DOHH2 (cell line): ENCODE measurements around the gene ARID4B.
"Not testable (repeated sequence)": the region's sequence is repeated elsewhere in the genome, so short reads cannot be mapped to it uniquely, and the experiment has no call there.

Source experiments
- H3F3A ChIP-seq: fragments of 200-600 bp; sonication (generic), shearing (Covaris generic); 2 replicates; pipeline ENCODE4 v1.6.0; 2016; ENCODE audit warnings: antibody characterized with exemption, mild to moderate bottlenecking; ENCODE audit not compliant: control insufficient read depth, insufficient read depth
- H3K27ac ChIP-seq: fragments of 200-600 bp; sonication (generic); 2 replicates; pipeline ENCODE4 v1.5.1; 2014; ENCODE audit warnings: low read depth, mild to moderate bottlenecking, low read length, moderate library complexity
- H3K27me3 ChIP-seq: fragments of 200-600 bp; sonication (generic); 2 replicates; pipeline ENCODE4 v1.6.1; 2014; ENCODE audit warnings: mild to moderate bottlenecking, low read length, mixed read lengths; ENCODE audit not compliant: control insufficient read depth
- H3K36me3 ChIP-seq: fragments of 200-600 bp; sonication (generic); 2 replicates; pipeline ENCODE4 v1.6.1; 2014; ENCODE audit warnings: mild to moderate bottlenecking, low read length, moderate library complexity, mixed read lengths; ENCODE audit not compliant: control insufficient read depth
- H3K4me1 ChIP-seq: fragments of 200-600 bp; sonication (generic); 2 replicates; pipeline ENCODE4 v1.6.1; 2014; ENCODE audit warnings: mild to moderate bottlenecking, low read length, mixed read lengths; ENCODE audit not compliant: control insufficient read depth
- H3K4me2 ChIP-seq: fragments of 200-600 bp; sonication (generic); 2 replicates; pipeline ENCODE4 v1.6.0; 2014; ENCODE audit warnings: mild to moderate bottlenecking, low read length, moderate library complexity
- H3K4me3 ChIP-seq: fragments of 200-600 bp; sonication (generic); 2 replicates; pipeline ENCODE4 v1.5.1; 2014; ENCODE audit warnings: mild to moderate bottlenecking, low read length, mixed read lengths
- H3K79me2 ChIP-seq: fragments of 200-600 bp; sonication (generic); 2 replicates; pipeline ENCODE4 v1.6.1; 2014; ENCODE audit warnings: mild to moderate bottlenecking, low read length, mixed read lengths; ENCODE audit not compliant: control insufficient read depth
- H3K9me2 ChIP-seq: fragments of 200-600 bp; sonication (generic); replicated peaks from 2 replicates; pipeline ENCODE4 v1.6.1; 2014; ENCODE audit warnings: mild to moderate bottlenecking, low read length, mixed read lengths; ENCODE audit not compliant: control insufficient read depth
- H3K9me3 ChIP-seq: fragments of 200-600 bp; sonication (generic); 2 replicates; pipeline ENCODE4 v1.6.1; 2014; ENCODE audit warnings: antibody characterized with exemption, low read length, mixed read lengths; ENCODE audit not compliant: control insufficient read depth, insufficient read depth
- H4K20me1 ChIP-seq: fragments of 200-600 bp; sonication (generic); 2 replicates; pipeline ENCODE4 v1.6.0; 2014; ENCODE audit warnings: low read depth, mild to moderate bottlenecking, antibody characterized with exemption, low read length, moderate library complexity; ENCODE audit not compliant: control insufficient read depth, insufficient read depth
- CTCF ChIP-seq: fragments of 200-600 bp; sonication (generic); IDR thresholded peaks from one replicate; pipeline ENCODE4 v1.5.1; 2014; ENCODE audit warnings: antibody characterized with exemption, mild to moderate bottlenecking, low read depth, low read length; ENCODE audit not compliant: poor library complexity, severe bottlenecking
- EZH2phosphoT487 ChIP-seq: fragments of 200-600 bp; sonication (generic); IDR thresholded peaks from 2 replicates; pipeline ENCODE4 v1.6.1; 2017; ENCODE audit warnings: borderline replicate concordance, mild to moderate bottlenecking, antibody characterized with exemption, low read length, moderate library complexity, mixed read lengths

Gene ARID4B

GRCh38 chr1:235284231-235284769, 43.7 kb downstream of the ARID4B start:
- Histone ChIP-seq H3K27ac (no peak overlapping the region), H3K9me2 (no peaks in the 10 kb centered on the region), H3K4me2 (no peak overlapping the region), H3K36me3 (no peaks in the 10 kb centered on the region), H3F3A (no peaks in the 10 kb centered on the region), H3K27me3 (no peaks in the 10 kb centered on the region), H3K4me3 (no peak overlapping the region), H3K4me1 (no peaks in the 10 kb centered on the region), H4K20me1 (peaks cover 20% of the 10 kb centered on the region), H3K9me3 (no peaks in the 10 kb centered on the region), H3K79me2 (peaks cover 97% of the 10 kb centered on the region)
- TF ChIP-seq EZH2phosphoT487, result no peak
- TF ChIP-seq CTCF, result no peak

- Histone ChIP-seq H3K79me2 (peaks cover 97% of the 10 kb centered on the region), H4K20me1 (peaks cover 23% of the 10 kb centered on the region)
- H3K27ac ChIP-seq, result not testable (repeated sequence)
These were observed 44.3 kb downstream of the ARID4B start for GRCh38 chr1:235283636-235284035.

DNA sequence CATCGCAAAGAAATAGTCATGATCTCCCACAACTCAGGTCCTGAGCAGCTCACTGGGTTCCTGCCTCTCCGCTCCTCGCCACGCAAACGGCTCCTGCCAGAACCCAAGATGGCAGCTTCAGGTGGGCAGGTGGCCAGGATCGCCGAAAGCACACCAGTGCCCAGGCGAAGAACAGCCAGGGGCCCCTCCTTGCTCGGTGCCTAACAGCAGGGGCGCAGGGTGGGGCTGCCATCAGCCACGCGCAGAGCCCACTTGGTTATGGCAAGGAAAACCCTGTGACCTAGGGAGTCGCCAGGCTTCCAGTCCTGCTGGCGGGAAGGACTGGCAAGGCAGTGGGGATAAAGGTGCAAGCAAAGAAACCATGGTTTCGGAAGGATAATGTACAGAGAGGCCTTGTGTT, 47.5 kb downstream of the ARID4B start:
- Histone ChIP-seq H3K4me2 (no peak overlapping the region), H3K9me3 (no peaks in the 10 kb centered on the region), H3K27ac (no peak overlapping the region), H3K79me2 (peaks cover 96% of the 10 kb centered on the region), H3K27me3 (no peaks in the 10 kb centered on the region), H3K9me2 (no peaks in the 10 kb centered on the region), H3F3A (peaks cover 3% of the 10 kb centered on the region; the same call in 1 of the 2 replicates), H3K4me1 (peaks cover 14% of the 10 kb centered on the region), H4K20me1 (peaks cover 23% of the 10 kb centered on the region), H3K4me3 (no peak overlapping the region), H3K36me3 (no peaks in the 10 kb centered on the region)
- TF ChIP-seq EZH2phosphoT487, result no peak
- TF ChIP-seq CTCF, result no peak

More at GRCh38 chr1:235283636-235284035, 44.3 kb downstream of the ARID4B start:
- H3K4me3 ChIP-seq, H3K27me3 ChIP-seq, H3K4me2 ChIP-seq, H3K9me3 ChIP-seq, H3K36me3 ChIP-seq, H3F3A ChIP-seq, H3K4me1 ChIP-seq, H3K9me2 ChIP-seq: not testable (repeated sequence)

- Histone ChIP-seq H3K27me3 (no peaks in the 10 kb centered on the region), H3K4me2 (no peak overlapping the region), H3K79me2 (peaks cover 96% of the 10 kb centered on the region), H3K4me3 (no peak overlapping the region), H3K36me3 (no peaks in the 10 kb centered on the region), H3K9me2 (no peaks in the 10 kb centered on the region), H4K20me1 (peaks cover 26% of the 10 kb centered on the region), H3K27ac (no peak overlapping the region), H3F3A (peaks cover 3% of the 10 kb centered on the region; the same call in 1 of the 2 replicates), H3K4me1 (peaks cover 18% of the 10 kb centered on the region), H3K9me3 (no peaks in the 10 kb centered on the region)
- TF ChIP-seq EZH2phosphoT487 (no peak), CTCF (no peak)
These were observed 48.3 kb downstream of the ARID4B start for GRCh38 chr1:235279694-235280093.
